Measurements from ENCODE around the gene SREBF2. TPM values are rescaled to one million over a fixed set of nuclear protein-coding genes. Genes with fewer than 3 reads are reported as not detected.
A peak's percentile ranks its signal among the peaks of the same experiment; 100 is the strongest.

SREBF2 gene
- polyA plus RNA-seq, 3 donors = 20.8 to 40.6 (median 35.8) TPM

GRCh38 chr22:41818596-41818995, 14.3 kb upstream of the SREBF2 start:
- H3K27ac ChIP-seq (ENCODE audit: low read depth, low read length) = no peak overlapping the region
- WGBS, 3 donors = 56 to 91% (median 91%) methylated on average over 6 of the region's 6 CpGs

GRCh38 chr22:41819257-41819656, 13.6 kb upstream of the SREBF2 start:
- H3K27ac ChIP-seq (ENCODE audit: low read depth, low read length) = no peak overlapping the region
- 97 to 99% (median 98%) methylated on average over 4 of the region's 4 CpGs for WGBS, 3 donors

- WGBS, 3 donors = 83 to 90% (median 87%) methylated on average over 5 of the region's 5 CpGs
- no peak overlapping the region for H3K27ac ChIP-seq (ENCODE audit: low read depth, low read length)
Observed at GRCh38 chr22:41820447-41820846, 12.5 kb upstream of the SREBF2 start.

- 85 to 86% (median 86%) methylated on average over 12 of the region's 12 CpGs for WGBS, 3 donors
- H3K27ac ChIP-seq (ENCODE audit: low read depth, low read length) = no peak overlapping the region
Observed at GRCh38 chr22:41821471-41822316, 11.2 kb upstream of the SREBF2 start.

- no peak overlapping the region for H3K27ac ChIP-seq (ENCODE audit: low read depth, low read length)
- 81 to 86% (median 82%) methylated on average over 3 of the region's 3 CpGs for WGBS, 3 donors
Observed at GRCh38 chr22:41822317-41823057, 10.4 kb upstream of the SREBF2 start.

GRCh38 chr22:41823797-41824196, 9.1 kb upstream of the SREBF2 start:
- H3K27ac ChIP-seq (ENCODE audit: low read depth, low read length) = no peak overlapping the region
- WGBS, 3 donors = 66 to 81% (median 80%) methylated on average over 6 of the region's 6 CpGs

- H3K27ac ChIP-seq (ENCODE audit: low read depth, low read length) = no peak overlapping the region
- 45 to 72% (median 55%) methylated on average over 7 of the region's 7 CpGs for WGBS, 3 donors
Observed at GRCh38 chr22:41825376-41825775, 7.5 kb upstream of the SREBF2 start.

GRCh38 chr22:41826021-41826420, 6.9 kb upstream of the SREBF2 start:
- 55 to 76% (median 69%) methylated on average over 3 of the region's 3 CpGs for WGBS, 3 donors
- no peak overlapping the region for H3K27ac ChIP-seq (ENCODE audit: low read depth, low read length)

GRCh38 chr22:41826430-41827383, 6.2 kb upstream of the SREBF2 start:
- 49 to 73% (median 68%) methylated on average over 11 of the region's 11 CpGs for WGBS, 3 donors
- no peak overlapping the region for H3K27ac ChIP-seq (ENCODE audit: low read depth, low read length)

GRCh38 chr22:41827671-41828070, 5.2 kb upstream of the SREBF2 start:
- 84 to 89% (median 88%) methylated on average over 6 of the region's 6 CpGs for WGBS, 3 donors
- no peak overlapping the region for H3K27ac ChIP-seq (ENCODE audit: low read depth, low read length)

GRCh38 chr22:41828516-41828915, 4.4 kb upstream of the SREBF2 start:
- 62 to 91% (median 81%) methylated on average over 4 of the region's 4 CpGs for whole genome bisulfite sequencing, 3 donors
- no peak overlapping the region for H3K27ac ChIP-seq (ENCODE audit: low read depth, low read length)

- H3K27ac ChIP-seq (ENCODE audit: low read depth, low read length) = no peak overlapping the region
- WGBS, 3 donors = 96 to 99% (median 97%) methylated on average over 3 of the region's 3 CpGs
Observed at GRCh38 chr22:41830174-41830573, 2.7 kb upstream of the SREBF2 start.

- WGBS, 3 donors = 50 to 71% (median 54%) methylated on average over 6 of the region's 6 CpGs
- no peak overlapping the region for H3K27ac ChIP-seq (ENCODE audit: low read depth, low read length)
Observed at GRCh38 chr22:41831383-41831782, 1.5 kb upstream of the SREBF2 start.

- H3K27ac ChIP-seq (ENCODE audit: low read depth, low read length) = peak overlapping the region; percentile 46
- WGBS, 3 donors = 7 to 12% (median 10%) methylated on average over 17 of the region's 17 CpGs
Observed at GRCh38 chr22:41831828-41832552, 915 bp upstream of the SREBF2 start.

- no peak overlapping the region for H3K27ac ChIP-seq (ENCODE audit: low read depth, low read length)
- 1 to 3% (median 1%) methylated on average over 55 to 83 of the region's 86 CpGs for WGBS, 3 donors
Observed at GRCh38 chr22:41833369-41834004, 582 bp downstream of the SREBF2 start.

- 11 to 18% (median 14%) methylated on average over 14 of the region's 14 CpGs for WGBS, 3 donors
- no peak overlapping the region for H3K27ac ChIP-seq (ENCODE audit: low read depth, low read length)
Observed at GRCh38 chr22:41834005-41834944, 1.4 kb downstream of the SREBF2 start.
